Trophoblast cell (in vitro differentiated cells and primary cell): Measurements from ENCODE around the gene MICOS13.
"Not testable (repeated sequence)": the region's sequence is repeated elsewhere in the genome, so short reads cannot be mapped to it uniquely, and the experiment has no call there.

Experiments
- DNase-seq, 2 donors: peaks; one replicate each; pipeline ENCODE4 v3.0.0-alpha.2; 2016
- H2AFZ ChIP-seq: 2 replicates; pipeline ENCODE4 v1.6.1; 2013; ENCODE audit warnings: low read length, moderate library complexity, mild to moderate bottlenecking; ENCODE audit not compliant: insufficient read depth, poor library complexity
- H2AK5ac ChIP-seq: 2 replicates; pipeline ENCODE4 v1.6.1; 2013; ENCODE audit warnings: mild to moderate bottlenecking, low read length
- H2BK120ac ChIP-seq: 2 replicates; pipeline ENCODE4 v1.6.1; 2013; ENCODE audit warnings: low read length, mild to moderate bottlenecking, moderate library complexity; ENCODE audit not compliant: insufficient read depth, poor library complexity
- H2BK12ac ChIP-seq: 2 replicates; pipeline ENCODE4 v1.6.1; 2013; ENCODE audit warnings: mild to moderate bottlenecking, low read length, moderate library complexity
- H2BK5ac ChIP-seq: 2 replicates; pipeline ENCODE4 v1.6.1; 2013; ENCODE audit warnings: low read length, low read depth, moderate library complexity, mild to moderate bottlenecking; ENCODE audit not compliant: poor library complexity
- H3K14ac ChIP-seq: 2 replicates; pipeline ENCODE4 v1.6.1; 2013; ENCODE audit warnings: mild to moderate bottlenecking, low read length
- H3K18ac ChIP-seq: 2 replicates; pipeline ENCODE4 v1.6.1; 2013; ENCODE audit warnings: mild to moderate bottlenecking, low read length
- H3K23ac ChIP-seq: 2 replicates; pipeline ENCODE4 v1.6.1; 2013; ENCODE audit warnings: low read length
- H3K27ac ChIP-seq: 2 replicates; pipeline ENCODE4 v1.5.1; 2013; ENCODE audit warnings: low read depth, mild to moderate bottlenecking, inconsistent platforms, low read length, moderate library complexity
- H3K27me3 ChIP-seq: 2 replicates; pipeline ENCODE4 v1.6.1; 2013; ENCODE audit warnings: inconsistent platforms, mild to moderate bottlenecking, low read length, moderate library complexity; ENCODE audit not compliant: insufficient read depth
- H3K36me3 ChIP-seq, 2 experiments: 1 replicate in 1 of 2; 2 replicates in 1 of 2; pipeline ENCODE4 v1.6.1; 2013; ENCODE audit warnings: low read length in 2 of 2, mild to moderate bottlenecking in 2 of 2, moderate library complexity in 1 of 2; ENCODE audit not compliant: insufficient read depth in 2 of 2, control insufficient read depth in 1 of 2
- H3K4ac ChIP-seq: 2 replicates; pipeline ENCODE4 v1.6.1; 2013; ENCODE audit warnings: low read depth, mild to moderate bottlenecking, low read length, moderate library complexity
- H3K4me1 ChIP-seq, 2 experiments: 1 replicate in 1 of 2; 2 replicates in 1 of 2; pipeline ENCODE4 v1.6.1; 2013; ENCODE audit warnings: low read length in 2 of 2, mild to moderate bottlenecking in 2 of 2, moderate library complexity in 1 of 2; ENCODE audit not compliant: insufficient read depth in 2 of 2, control insufficient read depth in 1 of 2
- H3K4me2 ChIP-seq: 2 replicates; pipeline ENCODE4 v1.6.1; 2013; ENCODE audit warnings: inconsistent platforms, mild to moderate bottlenecking, low read length, moderate library complexity
- H3K4me3 ChIP-seq: 2 replicates; pipeline ENCODE4 v1.5.1; 2013; ENCODE audit warnings: mild to moderate bottlenecking, low read depth, low read length, inconsistent platforms
- H3K79me1 ChIP-seq: one replicate; pipeline ENCODE4 v1.6.1; 2013; ENCODE audit warnings: low read length
- H3K79me2 ChIP-seq: 2 replicates; pipeline ENCODE4 v1.6.1; 2013; ENCODE audit warnings: low read length, mild to moderate bottlenecking; ENCODE audit not compliant: control insufficient read depth, insufficient read depth, poor library complexity
- H3K9ac ChIP-seq: 2 replicates; pipeline ENCODE4 v1.6.1; 2013; ENCODE audit warnings: mild to moderate bottlenecking, low read length
- H3K9me3 ChIP-seq: 2 replicates; pipeline ENCODE4 v1.6.1; 2013; ENCODE audit warnings: low read depth, mild to moderate bottlenecking, control low read depth, inconsistent platforms, low read length; ENCODE audit not compliant: insufficient read depth
- H4K12ac ChIP-seq: 2 replicates; pipeline ENCODE4 v1.6.1; 2013; ENCODE audit warnings: low read depth, mild to moderate bottlenecking, low read length, moderate library complexity
- H4K8ac ChIP-seq: 2 replicates; pipeline ENCODE4 v1.6.1; 2013; ENCODE audit warnings: low read depth, mild to moderate bottlenecking, low read length, moderate library complexity
- H4K91ac ChIP-seq: one replicate; pipeline ENCODE4 v1.6.1; 2013; ENCODE audit warnings: low read depth, mild to moderate bottlenecking, low read length, moderate library complexity
- WGBS: extraction: QIAGEN DNeasy Blood & Tissue Kit; methylation state at CpG from one replicate; pipeline ENCODE4 v1.1.7; 2013; ENCODE audit warnings: missing lambda C conversion rate; ENCODE audit not compliant: insufficient read length, insufficient coverage; ENCODE audit errors: extremely low coverage; 5-methylcytosine and 5-hydroxymethylcytosine counted together

Gene MICOS13

GRCh38 chr19:5702053-5702410 is 21.7 kb upstream of the MICOS13 start:
- H2AFZ ChIP-seq, H3K9ac ChIP-seq, H4K12ac ChIP-seq, H3K9me3 ChIP-seq, H4K8ac ChIP-seq, H3K14ac ChIP-seq, DNase-seq, H2BK120ac ChIP-seq, H2AK5ac ChIP-seq, H4K91ac ChIP-seq, H2BK5ac ChIP-seq, H3K4me1 ChIP-seq, H3K23ac ChIP-seq, H3K27me3 ChIP-seq, H3K79me2 ChIP-seq, H3K4ac ChIP-seq, H3K4me3 ChIP-seq, H3K27ac ChIP-seq, H3K4me2 ChIP-seq, H3K18ac ChIP-seq, H2BK12ac ChIP-seq, H3K79me1 ChIP-seq: not testable (repeated sequence)
- WGBS = no CpG with 5 or more reads among the region's 28 CpGs
- peaks cover 67 to 75% of the 10 kb centered on the region in 2 experiments for H3K36me3 ChIP-seq

GRCh38 chr19:5700455-5701092 is 20.3 kb upstream of the MICOS13 start:
- no peak overlapping the region for H4K8ac ChIP-seq
- H3K18ac ChIP-seq = no peak overlapping the region
- H3K79me2 ChIP-seq = no peaks in the 10 kb centered on the region
- H3K79me1 ChIP-seq = no peaks in the 10 kb centered on the region
- H3K4me3 ChIP-seq = peak overlapping the region; percentile 21
- H3K14ac ChIP-seq = no peak overlapping the region
- no peaks in the 10 kb centered on the region for H3K27me3 ChIP-seq
- H3K9me3 ChIP-seq = peaks cover 9% of the 10 kb centered on the region
- no peak overlapping the region for H2BK120ac ChIP-seq
- H3K36me3 ChIP-seq = peaks cover 68 to 76% of the 10 kb centered on the region in 2 experiments
- H3K4me1 ChIP-seq = no peaks in the 10 kb centered on the region
- H3K4me2 ChIP-seq = no peak overlapping the region
- H2BK12ac ChIP-seq = no peak overlapping the region
- no peak overlapping the region for H2AK5ac ChIP-seq
- no peak overlapping the region for H4K12ac ChIP-seq
- H4K91ac ChIP-seq = no peak overlapping the region
- no peak overlapping the region for H3K27ac ChIP-seq
- no peak overlapping the region for H3K4ac ChIP-seq
- no peak overlapping the region for H3K9ac ChIP-seq
- WGBS = no CpG with 5 or more reads among the region's 22 CpGs
- H3K23ac ChIP-seq = no peak overlapping the region
- no peak overlapping the region for H2AFZ ChIP-seq
- DNase-seq = no peak
- H2BK5ac ChIP-seq = no peak overlapping the region

- no peak overlapping the region for H4K12ac ChIP-seq
- no peak overlapping the region for H4K8ac ChIP-seq
- no peak overlapping the region for H4K91ac ChIP-seq
- H3K18ac ChIP-seq = no peak overlapping the region
- H3K23ac ChIP-seq = no peak overlapping the region
- no peak overlapping the region for H3K9ac ChIP-seq
- no peak overlapping the region for H2BK12ac ChIP-seq
- no peak for DNase-seq
- no peak overlapping the region for H3K4me3 ChIP-seq
- no peaks in the 10 kb centered on the region for H3K79me2 ChIP-seq
- H3K4me2 ChIP-seq = no peak overlapping the region
- H3K27me3 ChIP-seq = no peaks in the 10 kb centered on the region
- H2AK5ac ChIP-seq = no peak overlapping the region
- no peak overlapping the region for H2AFZ ChIP-seq
- no peaks in the 10 kb centered on the region for H3K79me1 ChIP-seq
- H3K9me3 ChIP-seq = peaks cover 9% of the 10 kb centered on the region
- no peak overlapping the region for H3K4ac ChIP-seq
- no peak overlapping the region for H2BK5ac ChIP-seq
- no peaks in the 10 kb centered on the region for H3K4me1 ChIP-seq
- H3K36me3 ChIP-seq = peaks cover 69 to 77% of the 10 kb centered on the region in 2 experiments
- WGBS = no CpG with 5 or more reads among the region's 38 CpGs
- no peak overlapping the region for H2BK120ac ChIP-seq
- no peak overlapping the region for H3K27ac ChIP-seq
- H3K14ac ChIP-seq = no peak overlapping the region
Observed at GRCh38 chr19:5698635-5699422, 18.5 kb upstream of the MICOS13 start.

- no CpG with 5 or more reads among the region's 30 CpGs for WGBS
- Histone ChIP-seq H2BK12ac (no peak overlapping the region), H3K18ac (no peak overlapping the region), H3K36me3 (peaks cover 69 to 77% of the 10 kb centered on the region in 2 experiments), H3K14ac (no peak overlapping the region), H3K4me3 (no peak overlapping the region), H3K4ac (no peak overlapping the region), H2AFZ (no peak overlapping the region), H3K4me2 (no peak overlapping the region), H2BK120ac (no peak overlapping the region), H2BK5ac (no peak overlapping the region), H4K8ac (no peak overlapping the region), H4K91ac (no peak overlapping the region), H3K27me3 (no peaks in the 10 kb centered on the region), H4K12ac (no peak overlapping the region), H3K4me1 (no peaks in the 10 kb centered on the region), H3K9ac (no peak overlapping the region), H3K23ac (no peak overlapping the region), H3K9me3 (peaks cover 7% of the 10 kb centered on the region), H3K27ac (no peak overlapping the region), H3K79me2 (peaks cover 4% of the 10 kb centered on the region), H2AK5ac (no peak overlapping the region), H3K79me1 (no peaks in the 10 kb centered on the region)
- no peak for DNase-seq
Observed at GRCh38 chr19:5697890-5698634, 17.7 kb upstream of the MICOS13 start.
